Panc1 (cell line): Measurements from ENCODE around the gene TXNDC16. TPM values are rescaled to one million over a fixed set of nuclear protein-coding genes. Genes with fewer than 3 reads are reported as not detected.

Source experiments
- ATAC-seq: fragments of 200-7000 bp; cut with Tn5 transposase; 2 replicates; pipeline ENCODE4 v1.9.1; 2020; ENCODE audit warnings: mild to moderate bottlenecking, moderate library complexity
- BruUV-seq: library from RNA; stranded (reverse); fragments of 400-500 nt; replicated peaks from 2 replicates; lab custom pipeline; 2021; lab: Mats Ljungman, UMichigan
- CTCF ChIA-PET: fragments of 300-600 bp; sonication (Branson Sonifier 250); formaldehyde crosslinking; loops from one replicate; lab custom pipeline; 2022; ENCODE audit warnings: antibody characterized with exemption; lab: Charles Lee
- POLR2A ChIA-PET: fragments of 300-600 bp; sonication (Branson Sonifier 250); formaldehyde crosslinking; loops from one replicate; lab custom pipeline; 2022; ENCODE audit warnings: antibody characterized with exemption; lab: Charles Lee
- DNase-seq: peaks from one replicate; pipeline ENCODE4 v3.0.0-alpha.2; 2010; ENCODE audit warnings: low read depth, low spot score
- H3K27ac ChIP-seq: 2 replicates; pipeline ENCODE4 v1.5.1; 2011; ENCODE audit warnings: mild to moderate bottlenecking, low read length, inconsistent platforms
- H3K27me3 ChIP-seq: fragments of 200-500 bp; sonication (Bioruptor generic); 2 replicates; pipeline ENCODE4 v1.6.0; 2014; ENCODE audit warnings: low read length, inconsistent platforms; ENCODE audit not compliant: control insufficient read depth, insufficient read depth
- H3K36me3 ChIP-seq: fragments of 200-500 bp; sonication (Bioruptor generic); 2 replicates; pipeline ENCODE4 v1.5.1; 2014; ENCODE audit warnings: inconsistent platforms, mild to moderate bottlenecking, low read length, moderate library complexity; ENCODE audit not compliant: control insufficient read depth, insufficient read depth
- H3K4me1 ChIP-seq: 2 replicates; pipeline ENCODE4 v1.5.1; 2011; ENCODE audit warnings: inconsistent platforms, mild to moderate bottlenecking, low read length, moderate library complexity; ENCODE audit not compliant: control insufficient read depth, insufficient read depth
- H3K4me3 ChIP-seq, 2 experiments: 2 replicates each; pipeline ENCODE4 v1.5.1; 2011 to 2012; ENCODE audit warnings: low read depth in 2 of 2, low read length in 2 of 2, mild to moderate bottlenecking in 2 of 2, inconsistent platforms in 1 of 2, moderate library complexity in 1 of 2
- H3K9me3 ChIP-seq: fragments of 200-500 bp; sonication (Bioruptor generic); 2 replicates; pipeline ENCODE4 v1.5.1; 2014; ENCODE audit warnings: low read depth, mild to moderate bottlenecking, inconsistent platforms, low read length, moderate library complexity; ENCODE audit not compliant: control insufficient read depth, insufficient read depth
- CTCF ChIP-seq: fragments of 450-650 bp; IDR thresholded peaks from 2 replicates; pipeline ENCODE4 v1.5.1; 2017; ENCODE audit warnings: mild to moderate bottlenecking
- POLR2AphosphoS5 ChIP-seq: IDR thresholded peaks from 2 replicates; pipeline ENCODE4 v1.6.1; 2012; ENCODE audit warnings: mild to moderate bottlenecking, low read depth, low read length, moderate library complexity
- REST ChIP-seq, 2 experiments: IDR thresholded peaks; 2 replicates each; pipeline ENCODE4 v1.6.1; 2011 to 2012; ENCODE audit warnings: low read depth in 2 of 2, control low read depth in 1 of 2, low read length in 1 of 2, mild to moderate bottlenecking in 1 of 2, moderate library complexity in 1 of 2; ENCODE audit not compliant: insufficient read depth in 1 of 2
- SIN3A ChIP-seq: IDR thresholded peaks from 2 replicates; pipeline ENCODE4 v1.6.1; 2012; ENCODE audit warnings: low read depth, mild to moderate bottlenecking, low read length, moderate library complexity, borderline replicate concordance; ENCODE audit not compliant: insufficient read depth
- TCF7L2 ChIP-seq: IDR thresholded peaks from 2 replicates; pipeline ENCODE4 v1.6.1; 2011; ENCODE audit warnings: mild to moderate bottlenecking, low read depth, low read length, inconsistent platforms
- in situ Hi-C: cut with HindIII; loops from 2 replicates; pipeline ENCODE4 v1.10.0; 2016; ENCODE audit warnings: low sequenced_read_pairs, low pct_unique_long_range_greater_than_20kb
- intact Hi-C: fragments of 100-400 bp; cut with micrococcal nuclease; formaldehyde crosslinking; loops from one replicate; pipeline ENCODE4 v1.10.0; 2022; ENCODE audit not compliant: unreplicated experiment
- total RNA-seq: library from RNA; stranded (reverse); gene quantifications from one replicate; pipeline ENCODE4 v1.2.1, GENCODE V29; 2021; ENCODE audit not compliant: unreplicated experiment

The TXNDC16 gene
- total RNA-seq, 1 experiment from 2014 or later, result 4.9 TPM

DNA sequence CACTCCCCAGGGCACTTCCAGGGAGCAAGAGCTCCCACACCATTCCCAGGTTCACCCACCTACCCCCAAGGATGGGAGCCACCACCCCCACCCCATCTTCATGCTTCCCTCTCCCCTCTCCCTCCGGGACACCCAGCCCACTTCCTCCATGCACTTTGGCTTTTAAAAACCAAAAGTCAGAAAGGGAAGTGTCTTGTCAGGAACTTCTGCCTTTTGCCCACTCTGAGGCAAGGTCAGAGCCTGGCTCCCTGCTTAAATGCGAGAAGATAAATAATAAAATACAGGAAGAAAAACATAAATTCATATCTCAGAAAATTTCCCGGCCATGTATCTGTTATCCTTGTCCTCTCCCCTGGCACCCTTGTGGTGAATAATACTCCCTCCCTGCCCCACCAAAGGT, 156.6 kb downstream of the TXNDC16 start:
- H3K27ac ChIP-seq, result no peak overlapping the region
- H3K4me1 ChIP-seq, result no peaks in the 10 kb centered on the region
- H3K9me3 ChIP-seq, result no peaks in the 10 kb centered on the region
- no peak for TF ChIP-seq CTCF
- no peak for TF ChIP-seq POLR2AphosphoS5
- no peak for TF ChIP-seq REST (IDR thresholded peaks at IDR 0.05; ENCODE audit: insufficient read depth in 1 of 2, low read depth in 2 of 2, low read length in 1 of 2)
- no peak for TF ChIP-seq TCF7L2
- TF ChIP-seq SIN3A, result no peak
- no peaks in the 10 kb centered on the region for H3K27me3 ChIP-seq
- POLR2A ChIA-PET, result no interaction called here
- no peak overlapping the region for H3K4me3 ChIP-seq
- intact Hi-C loops, result no loop called here
- BruUV-seq, result no TSS peak
- CTCF ChIA-PET, result no interaction called here
- ATAC-seq (no peak), DNase-seq (no peak)
- H3K36me3 ChIP-seq, result no peaks in the 10 kb centered on the region
- in situ Hi-C loops, result no loop called here

- CTCF ChIA-PET, result no interaction called here
- DNase-seq (no peak), ATAC-seq (no peak)
- no peaks in the 10 kb centered on the region for H3K36me3 ChIP-seq
- no peaks in the 10 kb centered on the region for H3K27me3 ChIP-seq
- POLR2A ChIA-PET, result no interaction called here
- no peak for TF ChIP-seq SIN3A
- no peak for TF ChIP-seq REST (IDR thresholded peaks at IDR 0.05; ENCODE audit: insufficient read depth in 1 of 2, low read depth in 2 of 2, low read length in 1 of 2)
- TF ChIP-seq POLR2AphosphoS5, result no peak
- TF ChIP-seq TCF7L2, result no peak
- TF ChIP-seq CTCF, result no peak
- no peaks in the 10 kb centered on the region for H3K9me3 ChIP-seq
- intact Hi-C loops (no loop called here), in situ Hi-C loops (no loop called here)
- H3K27ac ChIP-seq, result no peak overlapping the region
- no TSS peak for BruUV-seq
- H3K4me1 ChIP-seq, result no peaks in the 10 kb centered on the region
- H3K4me3 ChIP-seq, result no peak overlapping the region
These were observed 160.3 kb downstream of the TXNDC16 start for GRCh38 chr14:52391881-52392615.
